NCI-H2107 (cell line): ENCODE data around the gene BAHD1.

Experiments used
- DNase-seq: peaks from one replicate; lab custom pipeline; 2025; lab: John Stamatoyannopoulos, UW

Gene BAHD1

DNA sequence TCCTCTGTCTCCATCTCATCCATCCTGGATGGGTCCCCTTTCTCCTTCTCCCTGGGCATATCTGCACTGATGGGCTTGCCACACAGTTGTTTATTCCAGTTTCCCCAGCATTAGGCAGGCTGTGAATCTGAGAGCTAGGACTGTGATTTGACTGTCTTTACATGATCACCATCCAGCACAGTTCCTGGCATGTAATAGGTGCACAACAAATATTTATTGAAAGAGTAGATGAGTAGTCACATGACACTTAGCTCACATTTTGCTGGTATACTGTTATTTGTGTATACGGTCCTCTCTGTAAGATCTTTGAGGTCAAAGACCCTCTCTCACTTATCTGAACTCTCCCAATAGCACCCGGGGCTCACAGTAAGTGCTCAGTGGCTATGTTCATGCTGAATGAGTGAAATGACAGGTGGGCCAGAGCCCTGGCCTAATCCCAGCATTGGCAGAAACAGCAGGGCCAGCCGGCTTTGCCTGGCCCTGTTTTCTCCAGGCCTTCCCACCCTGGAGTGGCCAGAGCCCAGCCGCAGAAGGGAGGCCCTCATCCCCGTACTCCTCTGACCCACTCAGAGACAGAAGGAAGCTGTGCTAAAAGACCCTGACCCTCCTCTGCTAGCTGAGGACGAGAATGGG is 16.2 kb upstream of the BAHD1 start:
- DNase-seq = no peak

GRCh38 chr15:40425681-40426080 is 15.1 kb upstream of the BAHD1 start:
- DNase-seq = no peak

DNA sequence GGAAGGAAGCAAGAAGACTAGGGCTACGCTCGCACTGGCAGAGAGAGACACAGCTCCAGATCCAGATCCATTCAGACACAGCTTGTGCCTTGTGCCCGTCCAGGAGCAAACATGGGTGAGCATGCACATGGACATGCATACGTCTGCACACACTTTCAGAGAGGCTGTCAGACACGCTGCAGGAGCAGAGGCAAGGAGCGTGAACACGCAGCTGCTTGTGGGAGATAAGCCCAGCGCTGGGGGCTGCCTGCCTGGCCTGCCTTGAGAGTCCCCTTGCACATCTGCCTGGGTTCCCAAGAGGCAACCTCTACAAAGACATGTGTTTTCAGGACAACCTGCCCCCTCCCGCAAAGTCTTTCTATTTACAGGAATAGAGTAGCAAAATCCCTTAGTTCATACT is 13.6 kb upstream of the BAHD1 start:
- no peak for DNase-seq

GRCh38 chr15:40428185-40428584 is 12.6 kb upstream of the BAHD1 start:
- no peak for DNase-seq

DNA sequence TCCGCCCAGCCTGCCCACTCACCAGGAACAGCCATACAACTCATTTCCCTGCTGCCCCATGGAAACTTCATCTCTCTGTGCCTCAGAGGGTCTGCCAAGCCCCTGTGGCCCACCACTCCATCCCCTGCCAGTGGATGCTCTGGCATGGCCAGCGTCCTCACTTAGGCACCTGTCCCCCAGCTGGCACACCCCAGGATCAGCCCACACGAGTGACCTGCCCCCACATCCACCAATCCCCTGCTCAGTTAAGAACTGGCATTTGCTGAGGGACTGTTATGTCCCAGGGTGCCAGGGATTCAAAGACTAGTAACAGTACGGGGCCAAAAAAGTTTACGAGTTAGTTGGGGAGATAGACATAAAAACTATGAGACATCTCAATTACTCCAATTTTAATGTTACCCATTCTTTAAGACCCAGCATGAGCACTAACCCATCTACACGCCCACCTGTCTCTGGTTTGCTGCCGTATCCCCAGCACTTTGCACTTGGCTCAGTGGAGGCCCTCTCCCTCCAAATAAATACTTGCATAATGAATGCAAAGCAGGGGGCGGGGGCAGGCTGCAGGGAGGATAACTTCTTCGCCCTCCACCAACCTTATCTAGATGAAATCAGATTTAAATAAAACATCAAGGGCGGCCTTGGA is 11.6 kb upstream of the BAHD1 start:
- DNase-seq = no peak

GRCh38 chr15:40430271-40430805 is 10.4 kb upstream of the BAHD1 start:
- DNase-seq = no peak

DNA sequence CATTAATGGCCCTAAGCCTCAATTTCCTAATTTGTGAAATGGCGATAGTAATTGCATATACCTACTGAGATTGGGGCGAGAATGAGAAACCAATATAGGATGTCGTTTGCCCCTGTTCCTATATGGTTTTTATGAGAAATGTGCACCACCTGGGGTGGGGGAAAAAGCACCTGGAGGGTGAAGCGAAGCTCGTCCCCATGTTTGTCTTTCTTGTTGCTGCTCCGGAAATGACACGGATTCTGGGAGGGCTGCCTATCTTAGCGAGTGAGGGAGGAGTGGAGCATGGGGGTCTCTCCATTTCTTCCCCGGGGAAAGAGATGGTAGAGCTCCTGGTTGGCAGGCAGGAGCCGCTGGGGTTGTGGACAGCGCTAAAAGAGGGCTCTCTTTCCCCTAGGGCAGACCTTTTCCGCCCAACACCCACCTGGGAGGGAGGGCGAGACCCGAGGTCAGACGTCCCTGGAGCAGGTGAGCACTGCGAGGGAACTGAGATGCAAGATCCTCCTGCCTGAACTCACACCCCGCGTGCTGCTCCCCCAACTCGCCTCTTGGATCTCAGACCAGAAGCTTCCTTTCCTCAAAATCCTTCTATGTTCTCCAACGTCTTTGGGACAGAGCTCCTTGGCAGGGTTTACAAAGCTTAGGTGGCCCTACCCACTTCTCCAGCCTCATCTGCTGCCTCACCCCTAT is 5.6 kb upstream of the BAHD1 start:
- DNase-seq = no peak

GRCh38 chr15:40435710-40436089 is 5.1 kb upstream of the BAHD1 start:
- DNase-seq = no peak

DNA sequence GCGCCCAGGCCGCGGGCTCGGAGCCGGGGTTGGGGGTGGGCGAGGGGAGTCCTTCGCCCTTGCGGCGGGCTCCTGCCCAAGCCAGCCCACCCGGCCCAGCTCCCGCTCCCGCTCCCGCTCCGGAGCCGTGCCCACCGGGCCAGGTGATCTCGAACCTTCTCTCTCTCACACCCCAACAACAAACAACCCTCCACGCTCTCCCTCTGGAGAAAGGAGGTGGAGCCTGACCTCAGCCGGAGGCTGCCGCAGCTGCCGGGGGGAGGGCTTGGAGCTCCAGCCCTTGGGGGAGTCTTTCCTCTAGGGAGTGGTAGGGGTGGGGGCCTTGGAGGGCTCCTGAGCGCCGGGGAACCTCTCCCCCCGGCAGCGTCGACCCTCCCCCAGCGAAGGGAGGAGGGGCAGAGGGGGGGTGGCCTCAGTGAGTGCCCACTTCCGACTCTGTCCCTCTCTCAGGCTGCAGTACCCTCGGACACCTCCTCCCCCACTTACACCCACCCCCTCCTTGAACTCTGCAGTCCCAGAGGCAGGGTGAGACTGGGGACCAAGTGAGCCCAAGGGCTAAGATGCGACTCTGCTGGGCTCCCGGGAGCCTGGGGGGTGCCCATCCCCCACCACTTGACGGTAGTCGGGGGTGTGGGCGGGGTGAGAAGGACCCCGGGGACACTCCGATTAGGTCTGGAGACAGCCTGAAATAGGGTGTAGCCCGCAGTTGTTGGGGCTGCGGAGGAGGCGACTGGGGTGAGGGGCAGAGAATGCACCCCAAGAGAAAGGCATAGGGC is 4.4 kb upstream of the BAHD1 start:
- DNase-seq = no peak

GRCh38 chr15:40436892-40437751 is 3.6 kb upstream of the BAHD1 start:
- DNase-seq = no peak

DNA sequence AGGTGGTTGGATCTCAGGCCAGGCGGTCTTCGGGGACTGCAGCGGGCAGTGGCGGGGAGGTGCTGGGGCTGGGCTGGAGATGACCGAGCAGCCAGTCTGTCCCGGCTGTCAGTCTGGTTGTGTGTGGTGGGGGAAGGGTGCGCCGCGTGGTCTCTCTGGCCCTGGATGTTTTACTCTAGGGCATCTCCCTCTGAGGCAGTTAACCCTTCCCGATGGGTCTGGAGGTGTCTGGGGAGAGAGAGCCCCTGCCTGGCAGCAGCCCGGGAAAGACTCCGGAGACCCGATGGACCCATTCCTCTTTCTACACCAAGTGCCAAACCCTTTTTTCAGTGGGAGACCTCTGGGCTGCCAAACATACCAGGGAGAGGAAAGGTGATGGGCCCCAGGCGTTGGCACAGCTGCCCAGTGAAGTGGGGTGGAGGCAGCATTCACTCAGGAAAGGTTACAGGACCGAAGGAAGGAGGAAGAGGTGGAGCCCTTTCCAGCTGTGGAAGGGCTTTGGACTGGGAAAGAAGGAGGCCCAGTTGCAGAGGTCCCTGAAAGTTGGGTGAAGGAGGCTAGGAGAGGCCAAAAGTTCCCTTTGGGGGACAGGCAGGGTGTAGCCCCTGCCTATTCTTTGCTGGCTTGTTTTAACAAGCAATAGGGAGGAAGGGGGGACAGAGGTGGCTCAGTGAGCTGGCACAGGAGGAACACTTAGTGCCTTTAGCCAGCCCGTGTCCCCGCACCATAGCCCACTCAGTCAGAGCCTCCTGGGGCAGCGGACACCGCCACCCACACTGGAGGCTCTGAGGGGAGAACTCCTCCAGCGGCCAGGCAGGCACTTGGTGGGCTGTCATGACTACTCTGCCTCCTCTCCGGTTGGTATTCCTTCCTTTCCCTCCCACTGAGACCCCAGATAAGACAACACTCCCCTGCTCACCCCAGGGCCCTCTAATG is 2.7 kb upstream of the BAHD1 start:
- DNase-seq = no peak

GRCh38 chr15:40438712-40439111 is 2.0 kb upstream of the BAHD1 start:
- no peak for DNase-seq

DNA sequence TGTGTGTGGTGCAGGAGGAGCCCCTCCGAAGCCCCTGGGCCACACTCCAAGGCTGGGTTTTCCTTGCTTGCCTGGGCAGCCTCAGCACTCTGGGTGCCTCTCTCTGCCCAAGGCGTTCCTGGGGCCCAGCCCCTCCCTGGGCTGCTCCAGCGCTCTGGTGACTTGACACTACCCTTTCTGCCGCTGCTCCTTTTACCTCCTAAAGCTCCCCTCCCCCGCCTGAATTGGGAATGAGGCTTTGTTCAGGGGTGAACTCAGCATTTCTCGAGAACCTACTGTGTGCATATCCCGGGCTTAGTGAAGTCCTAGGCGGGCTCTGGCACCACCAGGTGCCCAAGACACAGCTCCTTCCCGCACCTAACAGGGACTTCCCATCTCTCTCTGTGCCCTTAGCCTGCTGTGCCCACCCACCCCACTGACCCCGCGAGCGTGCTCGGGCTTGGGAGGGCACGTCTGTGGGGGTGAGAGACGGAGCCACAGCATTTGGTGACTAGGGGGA is 1.2 kb upstream of the BAHD1 start:
- DNase-seq = no peak

DNA sequence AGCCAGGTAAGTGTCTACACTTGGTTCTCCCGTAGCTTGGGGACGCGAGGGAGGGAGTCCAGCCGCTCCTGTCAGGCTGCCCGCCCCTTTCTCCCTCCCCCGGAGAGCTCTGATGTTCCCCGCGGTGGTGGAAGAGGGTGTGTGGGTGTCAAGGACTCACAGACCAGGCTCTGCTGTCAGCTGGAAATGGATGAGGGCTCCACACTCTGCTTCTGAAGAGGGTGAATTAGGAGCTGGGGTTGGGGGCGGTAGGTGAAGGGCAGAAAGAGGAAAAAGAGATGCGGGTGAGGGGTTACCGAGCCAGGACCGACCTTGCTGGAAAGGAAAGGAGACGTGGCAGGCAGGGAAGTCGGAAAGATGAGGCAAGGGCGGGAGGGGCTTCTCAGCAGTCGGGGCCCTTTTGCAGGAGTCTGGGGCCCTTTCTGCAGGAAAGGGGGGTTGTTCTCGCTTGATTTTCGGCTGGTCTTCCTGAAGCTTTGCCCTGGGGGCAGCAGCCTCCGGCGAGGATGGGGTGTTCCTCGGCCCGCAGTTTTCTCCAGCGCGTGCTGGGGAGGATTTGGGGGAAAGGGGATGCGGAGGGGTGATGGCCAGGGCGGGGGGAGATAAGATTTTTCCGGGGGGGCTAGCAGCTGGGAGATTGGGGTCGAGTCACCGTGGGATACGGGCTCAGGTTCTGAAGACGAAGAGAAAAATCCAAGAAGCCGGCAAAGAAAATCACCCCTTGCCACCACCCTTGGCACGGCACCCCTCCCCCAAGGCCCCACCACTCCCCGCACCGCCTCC is 602 bp upstream of the BAHD1 start:
- no peak for DNase-seq

DNA sequence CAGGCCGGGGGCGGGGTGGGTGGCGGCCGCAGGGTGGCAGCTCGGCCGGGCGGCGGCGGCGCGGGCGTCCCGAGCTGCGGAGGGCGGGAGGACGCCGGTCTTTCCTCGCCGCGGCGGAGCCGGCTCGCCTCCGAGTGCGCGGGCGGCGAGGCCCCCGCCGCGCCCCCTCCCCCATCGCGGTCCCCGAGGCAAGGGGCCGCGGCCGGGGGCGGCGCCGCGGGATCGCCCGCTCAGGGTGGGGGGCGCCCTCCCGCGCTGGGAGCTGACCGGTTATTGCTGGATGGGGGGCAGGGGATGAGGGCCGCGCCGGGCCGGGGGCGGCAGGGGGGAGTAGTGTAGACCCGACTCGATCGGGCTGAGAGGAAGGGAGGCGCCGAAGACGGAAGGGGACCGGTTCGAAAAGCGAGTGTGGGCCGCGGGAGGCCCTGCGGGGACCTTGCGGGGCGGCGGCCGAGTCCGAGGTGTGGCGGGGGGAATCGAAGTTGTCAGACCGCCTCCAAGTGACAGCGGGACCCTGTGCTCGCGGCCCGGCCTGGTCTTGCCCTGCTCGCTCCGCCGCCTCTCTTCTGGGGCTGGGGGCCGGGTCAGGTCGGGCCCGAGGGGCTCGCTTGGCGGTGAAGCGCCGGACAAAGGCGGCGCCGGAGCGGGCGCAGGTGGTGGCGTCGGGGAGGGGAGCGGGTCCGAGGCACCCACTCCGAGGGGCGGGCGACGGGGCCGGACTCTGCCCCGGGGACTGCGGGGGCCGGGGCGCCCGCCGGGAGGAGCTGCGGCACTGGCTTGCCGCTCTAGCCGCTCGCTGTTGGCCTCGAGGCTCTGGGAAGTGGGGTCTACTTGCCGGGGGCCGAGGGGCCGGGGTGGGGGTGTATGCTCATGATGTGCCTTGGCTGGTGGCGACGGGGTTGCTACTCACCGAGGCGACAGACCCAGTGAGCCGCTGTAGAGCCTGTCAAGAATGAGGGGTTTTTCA is 1.1 kb downstream of the BAHD1 start:
- DNase-seq = no peak

GRCh38 chr15:40443255-40443654 is 2.5 kb downstream of the BAHD1 start:
- DNase-seq = no peak

DNA sequence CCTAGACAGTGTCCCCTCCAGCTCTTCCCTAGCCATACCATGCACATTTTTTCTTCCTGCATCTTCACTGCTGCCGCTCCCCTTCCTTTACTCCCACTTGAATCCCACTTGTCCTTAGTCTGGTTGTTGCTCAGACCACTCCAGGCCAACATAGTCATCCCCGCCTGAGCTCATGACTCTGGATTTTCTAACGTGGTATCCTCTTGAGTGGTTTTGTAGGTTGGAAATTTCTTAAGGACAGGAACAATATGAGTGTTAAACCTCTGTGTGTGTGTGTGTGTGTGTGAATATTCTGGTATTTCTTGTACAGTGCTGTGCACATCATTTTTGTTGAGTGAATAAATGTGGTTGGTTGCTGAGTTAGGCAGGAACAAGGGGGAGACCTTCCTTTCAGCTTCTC is 3.1 kb downstream of the BAHD1 start:
- no peak for DNase-seq

DNA sequence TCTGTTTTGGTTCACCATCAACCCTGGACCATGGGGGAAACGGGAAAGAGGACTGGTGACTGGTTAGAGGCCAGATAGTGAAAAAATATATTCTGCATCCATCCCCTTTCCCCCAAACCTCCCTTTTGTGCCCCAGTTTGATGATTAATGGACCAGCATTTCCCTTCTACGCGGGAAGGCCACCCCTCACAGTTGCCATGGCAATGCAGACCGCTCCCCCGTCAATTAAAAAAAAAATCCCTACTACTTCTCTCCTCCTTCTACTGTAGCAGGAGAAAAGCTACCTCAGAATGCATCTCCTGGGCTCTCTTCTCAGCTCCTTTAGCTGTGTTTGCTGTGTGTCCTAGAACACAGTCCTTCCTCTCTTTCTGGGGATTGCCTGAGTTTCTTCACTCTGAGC is 4.0 kb downstream of the BAHD1 start:
- DNase-seq = no peak
